NT2/D1 (cell line): Measurements from ENCODE around the gene RTP5.

Source experiments
- SUZ12 ChIP-seq: IDR thresholded peaks from 2 replicates; pipeline ENCODE4 v1.6.1; 2011; ENCODE audit not compliant: insufficient read length, insufficient read depth; ENCODE audit errors: extremely low read depth
- ZNF274 ChIP-seq: IDR thresholded peaks from 2 replicates; pipeline ENCODE4 v1.6.1; 2011; ENCODE audit warnings: mild to moderate bottlenecking, low read depth, low read length

GRCh38 chr2:241864850-241865213, 4.7 kb upstream of the RTP5 start:
- no peak for TF ChIP-seq ZNF274
- no peak for TF ChIP-seq SUZ12
